Erythroblast (primary cell): ENCODE results near the gene SH3GLB2.
"Not testable (repeated sequence)": the region's sequence is repeated elsewhere in the genome, so short reads cannot be mapped to it uniquely, and the experiment has no call there.

Source experiments
- GATA1 ChIP-seq: IDR thresholded peaks from 2 replicates; pipeline ENCODE4 v1.6.1; 2011; ENCODE audit warnings: low read depth, mild to moderate bottlenecking, control low read depth, low read length, moderate library complexity
- POLR2A ChIP-seq: IDR thresholded peaks from 2 replicates; pipeline ENCODE4 v1.6.1; 2011; ENCODE audit warnings: mild to moderate bottlenecking, low read length

DNA sequence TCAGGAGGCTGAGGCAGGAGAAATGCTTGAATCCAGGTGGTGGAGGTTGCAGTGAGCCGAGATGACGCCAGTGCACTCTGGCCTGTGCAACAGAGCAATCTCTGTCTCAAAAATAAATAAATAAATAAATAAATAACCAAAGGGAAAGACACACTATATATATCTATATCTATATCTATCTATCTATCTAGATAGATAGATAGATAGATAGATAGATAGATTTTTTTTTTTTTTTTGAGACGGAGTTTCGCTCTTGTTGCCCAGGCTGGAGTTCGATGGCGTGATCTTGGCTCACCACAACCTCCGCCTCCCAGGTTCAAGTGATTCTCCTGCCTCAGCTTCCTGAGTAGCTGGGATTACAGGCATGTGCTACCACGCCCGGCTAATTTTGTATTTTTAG, 66.7 kb downstream of the SH3GLB2 start:
- TF ChIP-seq POLR2A, GATA1: not testable (repeated sequence)
